Fibroblast of gingiva (primary cell): Measurements from ENCODE around the gene KRTAP10-2.
"Not testable (repeated sequence)": the region's sequence is repeated elsewhere in the genome, so short reads cannot be mapped to it uniquely, and the experiment has no call there.

ENCODE experiments used
- DNase-seq: peaks from one replicate; pipeline ENCODE4 v3.0.0-alpha.2; 2011; ENCODE audit warnings: low read depth

Gene KRTAP10-2

GRCh38 chr21:44583089-44583799 lies 31.9 kb upstream of the KRTAP10-2 start:
- no peak for DNase-seq

GRCh38 chr21:44582055-44582454 lies 30.8 kb upstream of the KRTAP10-2 start:
- no peak for DNase-seq

GRCh38 chr21:44581158-44581557 lies 29.9 kb upstream of the KRTAP10-2 start:
- DNase-seq: no peak

GRCh38 chr21:44580231-44580821 lies 29.0 kb upstream of the KRTAP10-2 start, which contains the start of gene KRTAP10-5:
TSS of gene KRTAP10-5 (minus strand) at chr21:44580604. CDS start at chr21:44580578, 26 bp downstream.
- DNase-seq: not testable (repeated sequence)

GRCh38 chr21:44579833-44580144 lies 28.5 kb upstream of the KRTAP10-2 start:
- DNase-seq: no peak

GRCh38 chr21:44579056-44579832 lies 27.9 kb upstream of the KRTAP10-2 start:
- no peak for DNase-seq

- DNase-seq: no peak
Observed at GRCh38 chr21:44578371-44579055, 27.2 kb upstream of the KRTAP10-2 start.

- no peak for DNase-seq
Observed at GRCh38 chr21:44576025-44576420, 24.7 kb upstream of the KRTAP10-2 start.

GRCh38 chr21:44575307-44576024 lies 24.2 kb upstream of the KRTAP10-2 start:
- no peak for DNase-seq

- DNase-seq: no peak
Observed at GRCh38 chr21:44574457-44575306, 23.4 kb upstream of the KRTAP10-2 start.

GRCh38 chr21:44573630-44574456 lies 22.5 kb upstream of the KRTAP10-2 start, which contains the start of gene KRTAP10-4:
TSS of gene KRTAP10-4 (plus strand) at chr21:44573729. CDS start at chr21:44573759, 30 bp downstream.
- DNase-seq: not testable (repeated sequence)

GRCh38 chr21:44572959-44573583 lies 21.8 kb upstream of the KRTAP10-2 start:
- no peak for DNase-seq

GRCh38 chr21:44571844-44572782 lies 20.8 kb upstream of the KRTAP10-2 start:
- DNase-seq: no peak

GRCh38 chr21:44571296-44571695 lies 20.0 kb upstream of the KRTAP10-2 start:
- DNase-seq: no peak

- no peak for DNase-seq
Observed at GRCh38 chr21:44569861-44570517, 18.7 kb upstream of the KRTAP10-2 start.

- no peak for DNase-seq
Observed at GRCh38 chr21:44568667-44569556, 17.6 kb upstream of the KRTAP10-2 start.

- no peak for DNase-seq
Observed at GRCh38 chr21:44568261-44568660, 17.0 kb upstream of the KRTAP10-2 start.
